ENCODE results near the gene TEX11.
A peak's percentile ranks its signal among the peaks of the same experiment; 100 is the strongest.
"Not testable (repeated sequence)": the region's sequence is repeated elsewhere in the genome, so short reads cannot be mapped to it uniquely, and the experiment has no call there.

TEX11 gene

DNA sequence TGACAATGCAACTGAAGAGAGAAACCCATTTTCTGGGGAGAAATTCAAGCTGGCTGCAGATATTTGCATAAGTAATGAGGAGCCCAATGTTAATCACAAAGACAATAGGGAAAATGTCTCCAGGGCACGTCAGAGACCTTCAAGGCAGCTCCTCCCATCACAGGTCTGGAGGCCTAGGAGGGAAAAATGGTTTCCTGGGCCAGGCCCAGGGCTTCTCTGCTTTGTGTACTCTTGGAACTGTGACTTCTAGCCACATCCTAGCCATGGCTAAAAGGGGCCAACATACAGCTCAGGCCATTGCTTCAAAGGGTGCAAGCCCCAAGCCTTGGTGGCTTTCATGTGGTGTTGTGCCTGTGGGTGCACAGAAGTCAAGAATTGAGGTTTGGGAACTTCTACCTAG, 321.4 kb downstream of the TEX11 start:
- DNase-seq (ENCODE audit: low spot score), result not testable (repeated sequence)

DNA sequence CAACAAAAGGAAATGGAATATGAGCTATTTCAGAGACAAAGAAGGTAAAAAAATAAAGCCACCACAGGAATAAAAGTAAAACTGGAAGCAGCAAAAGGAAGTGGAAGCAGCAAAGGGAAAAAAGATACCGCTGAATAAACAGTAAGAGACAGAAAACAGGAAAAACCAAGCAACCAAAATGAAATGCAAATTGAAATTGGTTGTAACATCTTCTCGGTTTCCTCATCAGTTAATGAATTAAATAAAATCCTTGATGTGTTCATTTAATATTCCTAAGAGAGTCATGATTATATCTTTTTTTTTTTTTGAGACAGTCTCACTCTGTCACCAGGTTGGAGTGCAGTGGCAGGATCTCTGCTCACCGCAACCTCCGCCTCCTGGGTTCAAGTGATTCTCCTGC, 331.1 kb downstream of the TEX11 start:
- DNase-seq (ENCODE audit: low spot score), result no peak

DNA sequence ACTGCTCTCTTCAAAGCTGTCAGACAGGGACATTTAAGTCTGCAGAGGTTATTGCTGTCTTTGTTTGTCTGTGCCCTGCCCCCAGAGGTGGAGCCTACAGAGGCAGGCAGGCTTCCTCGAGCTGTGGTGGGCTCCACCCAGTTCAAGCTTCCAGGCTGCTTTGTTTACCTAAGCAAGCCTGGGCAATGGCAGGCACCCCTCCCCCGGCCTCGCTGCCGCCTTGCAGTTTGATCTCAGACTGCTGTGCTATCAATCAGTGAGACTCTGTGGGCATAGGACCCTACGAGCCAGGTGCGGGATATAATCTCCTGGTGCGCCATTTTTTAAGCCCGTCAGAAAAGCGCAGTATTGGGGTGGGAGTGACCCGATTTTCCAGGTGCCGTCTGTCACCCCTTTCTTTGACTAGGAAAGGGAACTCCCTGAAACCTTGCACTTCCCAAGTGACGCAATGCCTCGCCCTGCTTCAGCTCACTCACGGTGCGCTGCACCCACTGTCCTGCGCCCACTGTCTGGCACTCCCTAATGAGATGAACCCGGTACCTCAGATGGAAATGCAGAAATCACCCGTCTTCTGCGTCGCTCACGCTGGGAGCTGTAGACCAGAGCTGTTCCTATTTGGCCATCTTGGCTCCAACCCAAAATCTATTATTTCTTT, 338.5 kb downstream of the TEX11 start:
- DNase-seq (ENCODE audit: low spot score), result not testable (repeated sequence)

DNA sequence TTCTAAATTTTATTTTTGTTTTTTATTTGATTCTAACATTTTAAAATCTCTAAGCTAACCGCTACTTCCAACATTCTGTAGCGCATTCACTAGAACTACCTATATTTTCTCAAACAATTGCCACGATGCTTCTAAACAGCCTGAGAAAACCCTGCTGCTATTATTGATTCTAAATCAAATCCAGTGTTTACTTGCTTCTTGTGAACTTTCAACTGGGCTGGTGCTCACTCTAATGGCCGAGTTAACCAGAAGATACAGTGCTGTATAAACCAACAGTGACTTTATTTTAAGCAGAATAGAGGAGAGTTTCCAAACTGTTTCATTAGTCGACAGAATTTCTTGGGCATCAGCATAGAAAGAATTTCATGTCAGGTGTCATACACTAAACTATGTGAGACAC, 353.6 kb downstream of the TEX11 start:
- DNase-seq (ENCODE audit: low spot score), result no peak

DNA sequence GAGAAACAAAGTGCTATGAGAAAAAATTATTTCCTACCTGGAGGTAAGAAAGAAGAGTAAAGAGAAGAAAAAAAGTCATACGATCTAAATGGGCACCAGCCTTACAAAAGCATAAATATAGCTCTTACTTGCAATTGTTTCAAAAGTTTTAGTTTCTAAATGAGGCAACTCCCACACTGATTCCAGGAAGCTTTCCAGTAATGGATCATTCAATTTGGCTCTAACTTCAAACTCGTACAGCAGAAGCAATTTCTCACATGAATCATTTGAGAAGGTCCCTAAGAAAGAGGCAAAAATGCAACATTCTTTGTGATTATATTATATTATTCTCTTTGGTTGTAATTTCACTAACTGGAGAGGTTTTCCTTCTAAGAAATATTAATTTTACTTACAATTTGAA, 354.0 kb downstream of the TEX11 start:
- DNase-seq (ENCODE audit: low spot score), result peak; percentile 18

DNA sequence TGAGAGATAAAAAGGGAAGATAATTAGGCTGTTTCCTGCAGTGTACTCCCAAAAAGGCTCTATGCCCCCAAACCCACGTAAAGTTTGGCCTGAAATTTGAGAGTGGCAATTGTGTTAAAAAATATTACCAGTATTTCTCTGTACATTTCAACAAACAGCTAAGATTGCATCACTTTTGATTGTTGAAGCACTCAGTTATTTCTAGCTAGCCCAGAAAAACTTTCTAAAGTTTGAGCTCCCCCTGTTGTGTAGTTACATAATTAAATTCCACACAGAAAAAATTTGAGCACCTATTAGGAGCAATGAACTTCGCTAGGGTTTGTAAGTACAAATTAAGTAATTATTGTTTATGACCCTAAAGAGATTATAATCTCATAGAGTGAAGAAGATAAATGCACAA, 354.4 kb downstream of the TEX11 start:
- DNase-seq (ENCODE audit: low spot score), result peak; percentile 22

DNA sequence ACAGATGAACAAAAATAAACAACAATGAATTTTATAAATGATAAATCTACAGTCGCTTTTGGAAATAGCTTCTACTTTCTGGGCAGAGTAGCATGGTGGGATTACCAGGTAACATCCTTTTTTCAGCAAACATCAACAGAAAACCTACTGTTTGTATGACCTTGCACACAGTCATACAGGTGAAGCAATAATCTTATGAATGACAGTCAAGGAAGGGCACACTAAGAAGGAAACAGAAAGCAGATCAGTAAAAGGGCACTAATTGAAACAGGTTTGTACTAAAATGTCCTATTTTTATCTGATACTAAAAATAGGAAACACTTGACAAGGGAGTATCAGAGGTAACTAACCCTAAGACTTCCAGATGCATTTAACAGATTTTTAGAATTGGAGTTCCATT, 355.0 kb downstream of the TEX11 start:
- DNase-seq (ENCODE audit: low spot score), result no peak

DNA sequence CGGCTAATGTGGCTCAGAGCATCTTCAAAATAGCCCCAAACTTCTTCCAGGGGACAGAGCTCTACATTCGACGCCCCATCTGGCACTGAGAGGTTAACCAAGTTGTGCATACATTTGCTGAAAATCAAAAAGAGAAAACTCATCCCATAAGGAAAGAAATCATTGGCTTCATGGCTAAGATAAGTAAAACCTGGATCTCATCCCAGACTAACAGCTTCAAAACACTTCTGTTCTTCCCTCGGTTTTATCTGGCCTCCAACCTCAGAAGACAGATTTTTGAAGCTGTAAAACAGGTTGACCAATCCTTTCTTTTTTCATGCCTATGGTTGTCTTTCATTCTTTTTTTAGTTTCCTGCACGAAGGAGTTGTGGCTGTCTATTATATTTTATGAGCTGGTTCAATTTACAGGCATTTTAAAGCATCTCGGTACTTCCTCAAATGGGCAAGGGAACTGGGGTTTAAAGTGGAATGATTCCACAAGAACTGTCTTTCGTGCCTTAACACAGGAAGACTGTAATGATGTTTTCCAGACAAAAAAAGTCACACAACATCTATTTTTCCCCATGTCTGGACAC, 356.3 kb downstream of the TEX11 start:
- no peak for DNase-seq (ENCODE audit: low spot score)

DNA sequence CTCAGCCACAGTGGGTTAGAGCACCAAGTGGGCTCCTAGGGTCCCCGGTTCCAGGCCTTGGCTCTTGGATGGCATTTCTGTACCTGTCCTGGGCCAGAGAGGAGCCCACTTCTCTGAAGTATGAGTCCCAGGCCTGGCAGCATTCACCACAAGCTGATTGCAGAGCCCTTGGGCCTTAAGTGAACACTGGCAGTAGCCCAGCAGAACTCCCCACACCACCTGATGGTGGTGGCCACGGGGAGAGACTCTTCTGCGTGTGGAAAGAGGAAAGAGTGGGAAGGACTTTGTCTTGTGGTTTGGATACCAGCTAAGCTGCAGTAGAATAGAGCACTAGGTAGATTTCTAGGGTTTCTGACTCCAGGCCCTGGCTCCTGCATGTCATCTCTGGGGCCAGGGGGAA, 359.1 kb downstream of the TEX11 start:
- DNase-seq (ENCODE audit: low spot score), result no peak

DNA sequence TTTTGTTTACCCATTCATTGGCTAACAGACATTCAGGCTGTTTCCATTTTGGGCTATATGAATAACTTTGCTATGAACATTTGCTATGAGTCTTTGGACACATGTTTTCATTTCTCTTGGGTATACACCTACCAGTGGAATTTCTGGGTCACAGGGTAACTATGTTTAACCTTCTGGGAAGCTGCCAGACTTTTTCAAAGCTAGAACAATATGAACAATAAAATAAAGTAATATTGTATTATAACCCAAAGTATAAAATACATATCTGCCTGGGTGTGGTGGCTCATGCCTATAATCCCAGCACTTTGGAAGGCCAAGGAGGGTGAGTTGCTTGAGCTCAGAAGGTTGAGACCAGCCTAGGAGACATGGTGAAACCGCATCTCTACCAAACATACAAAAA, 373.3 kb downstream of the TEX11 start:
- no peak for DNase-seq (ENCODE audit: low spot score)

DNA sequence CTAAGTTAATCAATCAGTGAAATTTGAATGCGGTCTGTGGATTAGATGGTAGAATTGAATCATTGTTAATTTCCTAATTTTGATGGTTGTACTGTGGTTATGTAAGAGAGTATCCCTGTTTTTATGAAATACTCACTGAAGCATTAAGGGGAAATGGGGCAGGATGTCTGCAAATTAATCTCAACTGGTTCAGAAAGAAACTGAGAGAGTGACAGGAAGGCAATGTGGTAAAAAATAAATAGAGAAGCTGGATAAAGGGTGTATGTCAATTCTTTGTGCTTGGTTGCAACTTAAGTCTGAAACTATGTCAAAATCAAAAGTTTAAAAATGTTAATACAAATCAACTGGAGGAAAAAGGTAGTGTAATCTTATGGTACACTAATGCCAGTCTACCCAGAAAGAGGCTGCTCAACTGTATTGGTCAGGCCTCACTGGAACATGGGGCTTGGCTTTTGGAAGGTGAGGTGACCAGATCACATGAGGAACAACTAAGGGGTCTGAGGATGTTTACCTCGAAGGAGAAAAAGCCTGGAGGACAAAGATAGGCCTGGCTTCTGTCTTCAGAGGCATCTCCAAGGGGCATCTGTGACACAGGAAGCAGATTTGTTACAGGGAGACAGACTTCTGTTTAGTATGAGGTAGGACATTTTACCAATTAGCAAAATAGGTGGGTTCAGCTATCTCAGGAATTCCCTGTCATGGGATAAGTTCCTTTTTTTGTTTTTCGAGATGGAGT, 380.7 kb downstream of the TEX11 start:
- DNase-seq (ENCODE audit: low spot score), result no peak

DNA sequence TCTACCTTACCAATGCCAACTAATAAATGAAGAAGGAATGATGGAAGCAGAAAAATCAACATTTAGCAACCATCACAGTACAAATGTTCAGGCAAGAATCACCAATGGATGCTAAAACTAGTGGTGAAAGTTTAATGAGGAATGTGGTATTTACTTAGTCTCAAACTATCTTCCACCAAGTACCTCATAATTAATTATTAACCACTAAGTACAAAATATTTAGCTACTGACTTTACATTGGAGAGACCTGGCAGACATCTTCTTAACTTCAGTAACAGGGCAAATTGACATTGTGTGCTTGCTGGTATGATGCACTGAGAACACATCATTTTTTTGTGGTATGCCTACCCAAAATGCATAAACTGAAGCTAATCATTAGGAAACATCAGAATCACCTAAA, 381.5 kb downstream of the TEX11 start:
- DNase-seq (ENCODE audit: low spot score), result no peak

DNA sequence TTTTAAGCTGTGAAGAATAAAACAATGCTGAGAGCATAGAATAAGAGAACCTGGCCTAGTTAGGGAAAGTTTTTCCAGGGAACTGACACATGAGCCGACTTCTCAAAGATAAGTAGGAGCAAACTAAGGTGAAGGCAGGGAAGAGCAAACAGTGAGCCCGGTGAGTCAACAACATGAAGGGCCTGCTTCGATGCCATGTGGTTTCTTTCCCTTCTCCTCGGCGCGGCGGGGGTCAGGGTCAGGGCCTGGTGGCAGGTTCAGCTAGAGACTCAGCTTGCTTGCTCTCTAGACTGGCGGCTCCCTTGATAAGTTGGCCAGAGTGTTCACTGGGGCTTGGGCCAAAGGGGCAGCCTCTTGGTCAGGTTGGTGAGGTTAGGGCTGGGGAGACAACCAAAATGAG, 382.8 kb downstream of the TEX11 start:
- DNase-seq (ENCODE audit: low spot score), result no peak

DNA sequence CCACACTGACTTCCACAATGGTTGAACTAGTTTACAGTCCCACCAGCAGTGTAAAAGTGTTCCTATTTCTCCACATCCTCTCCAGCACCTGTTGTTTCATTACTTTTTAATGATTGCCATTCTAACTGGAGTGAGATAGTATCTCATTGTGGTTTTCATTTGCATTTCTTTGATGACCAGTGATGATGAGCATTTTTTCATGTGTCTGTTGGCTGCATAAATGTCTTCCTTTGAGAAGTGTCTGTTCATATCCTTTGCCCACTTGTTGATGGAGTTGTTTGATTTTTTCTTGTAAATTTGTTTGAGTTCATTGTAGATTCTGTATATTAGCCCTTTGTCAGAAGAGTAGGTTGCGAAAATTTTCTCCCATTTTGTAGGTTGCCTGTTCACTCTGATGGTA, 392.8 kb downstream of the TEX11 start:
- not testable (repeated sequence) for DNase-seq (ENCODE audit: low spot score)

DNA sequence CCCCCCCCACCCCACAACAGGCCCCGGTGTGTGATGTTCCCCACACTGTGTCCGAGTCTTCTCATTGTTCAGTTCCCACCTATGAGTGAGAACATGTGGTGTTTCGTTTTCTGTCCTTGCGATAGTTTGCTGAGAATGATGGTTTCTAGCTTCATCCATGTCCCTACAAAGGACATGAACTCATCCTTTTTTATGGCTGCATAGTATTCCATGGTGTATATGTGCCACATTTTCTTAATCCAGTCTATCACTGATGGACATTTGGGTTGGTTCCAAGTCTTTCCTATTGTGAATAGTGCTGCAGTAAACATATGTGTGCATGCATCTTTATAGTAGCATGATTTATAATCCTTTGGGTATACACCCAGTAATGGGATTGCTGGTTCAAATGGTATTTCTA, 393.2 kb downstream of the TEX11 start:
- not testable (repeated sequence) for DNase-seq (ENCODE audit: low spot score)

DNA sequence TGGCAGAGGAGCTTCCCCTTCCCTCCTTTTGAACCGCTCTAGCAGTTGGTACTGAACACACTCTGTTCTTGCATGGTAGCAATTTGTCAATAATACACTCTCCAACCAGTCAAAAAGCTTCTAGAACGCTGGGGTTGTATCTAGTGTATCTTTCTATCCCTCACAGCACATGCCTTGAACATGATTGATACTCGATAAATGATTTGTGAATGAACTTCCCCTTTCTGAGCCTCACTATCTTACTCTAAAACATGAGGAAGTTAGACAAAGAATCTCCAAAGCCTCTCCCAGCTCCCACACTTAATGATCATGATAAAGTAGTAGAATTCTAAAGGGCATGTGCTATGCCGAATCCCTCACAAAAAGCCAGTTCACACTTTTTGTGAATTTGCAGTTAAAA, 399.4 kb downstream of the TEX11 start:
- no peak for DNase-seq (ENCODE audit: low spot score)

DNA sequence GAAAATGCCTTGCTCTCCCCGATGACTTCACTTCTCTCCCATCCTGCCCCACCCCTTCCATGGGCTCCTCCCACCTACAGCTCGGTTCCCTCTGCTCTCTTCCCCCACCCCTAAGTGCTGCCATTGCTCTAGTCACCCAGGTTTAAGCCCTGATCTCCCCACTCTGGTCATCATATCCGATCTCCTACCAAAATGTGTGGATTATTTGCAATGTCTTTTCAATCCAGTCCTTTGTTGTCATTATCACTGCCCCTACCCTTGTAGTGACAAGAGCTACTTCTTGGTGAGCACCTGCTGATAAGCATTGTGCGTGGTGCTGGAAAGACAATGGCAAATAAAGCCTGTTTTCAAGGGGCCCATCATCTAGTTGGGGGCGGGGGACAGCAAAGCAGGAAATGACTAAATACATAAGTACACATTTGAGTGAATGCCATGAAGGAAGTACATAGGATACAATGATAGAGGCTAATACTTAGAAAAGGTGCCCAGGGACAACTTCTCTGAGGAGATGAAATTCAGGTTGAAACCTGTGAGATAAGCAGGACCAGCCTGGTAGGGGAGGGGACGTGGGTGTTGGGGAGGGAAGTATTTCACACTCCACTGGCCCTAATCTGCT, 400.1 kb downstream of the TEX11 start:
- no peak for DNase-seq (ENCODE audit: low spot score)

DNA sequence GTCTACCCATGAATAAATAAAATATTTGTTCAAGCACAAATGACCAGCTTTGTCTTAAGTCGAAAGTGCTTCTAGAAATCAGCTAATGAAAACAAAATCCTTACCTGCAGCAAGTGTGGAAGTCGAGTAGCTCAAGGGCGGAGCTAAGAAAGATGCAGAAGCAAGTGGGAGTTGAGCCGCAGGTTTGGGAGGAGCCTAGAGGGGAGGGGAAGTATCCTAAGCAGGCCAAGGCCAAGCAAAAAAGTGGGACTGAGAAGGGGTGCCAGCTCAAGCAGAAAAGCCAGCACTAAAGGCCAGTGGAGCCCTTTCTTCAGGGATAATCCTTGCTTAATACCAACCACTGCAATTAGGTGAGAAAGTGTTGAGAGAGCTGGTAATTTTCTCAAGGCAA, 403.1 kb downstream of the TEX11 start:
- no peak for DNase-seq (ENCODE audit: low spot score)

DNA sequence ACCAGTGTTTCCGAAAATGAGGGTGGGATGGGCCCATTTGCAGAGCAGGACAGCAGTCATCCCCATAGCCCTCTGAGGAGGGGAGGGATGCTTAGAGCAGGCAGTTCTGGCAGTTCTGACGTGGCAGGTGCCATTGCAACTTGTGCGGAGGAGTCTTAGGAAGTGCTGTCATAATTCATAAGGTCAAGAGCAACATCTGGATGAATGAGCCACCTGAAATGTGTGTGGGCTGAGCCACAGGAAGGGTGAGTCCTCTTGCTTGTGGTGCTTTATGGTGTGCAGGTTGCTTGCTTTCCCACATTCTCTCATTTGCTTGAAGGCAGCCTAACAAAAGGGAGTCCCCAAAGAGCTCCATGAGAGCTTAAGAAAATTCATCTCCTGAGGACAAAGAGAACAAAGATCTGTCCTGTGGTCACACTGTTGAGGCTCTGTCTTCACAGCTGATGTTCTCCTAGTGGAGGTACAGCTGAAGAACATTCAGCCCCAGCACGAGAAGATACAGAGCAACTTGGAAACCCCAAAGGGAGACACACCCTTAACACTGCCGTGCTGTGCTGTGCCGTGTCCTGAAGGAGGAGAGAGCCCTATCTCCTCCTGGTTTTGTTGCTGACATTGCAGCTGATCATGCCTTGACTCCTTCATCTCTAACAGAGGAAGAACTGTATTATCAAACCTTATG, 403.6 kb downstream of the TEX11 start:
- no peak for DNase-seq (ENCODE audit: low spot score)

DNA sequence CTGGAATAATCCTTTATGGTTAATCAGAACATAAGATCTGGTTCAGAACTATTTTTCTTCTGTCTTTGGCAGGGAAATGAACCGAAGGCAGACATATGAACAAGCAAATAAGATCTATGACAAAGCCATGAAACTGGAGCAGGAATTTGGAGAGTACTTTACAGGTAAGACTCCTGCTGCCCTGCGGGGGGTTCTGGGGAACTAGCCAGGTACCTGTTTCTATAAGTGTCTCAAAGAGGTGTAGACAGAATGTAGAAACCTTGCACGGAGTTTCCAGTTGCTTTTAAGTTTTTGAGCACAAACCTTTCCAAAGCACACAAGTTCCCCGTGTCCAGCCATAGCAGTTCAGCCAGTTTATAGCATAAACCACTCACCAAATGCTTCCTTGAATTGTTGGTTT, 407.7 kb downstream of the TEX11 start:
- no peak for DNase-seq (ENCODE audit: low spot score)

DNA sequence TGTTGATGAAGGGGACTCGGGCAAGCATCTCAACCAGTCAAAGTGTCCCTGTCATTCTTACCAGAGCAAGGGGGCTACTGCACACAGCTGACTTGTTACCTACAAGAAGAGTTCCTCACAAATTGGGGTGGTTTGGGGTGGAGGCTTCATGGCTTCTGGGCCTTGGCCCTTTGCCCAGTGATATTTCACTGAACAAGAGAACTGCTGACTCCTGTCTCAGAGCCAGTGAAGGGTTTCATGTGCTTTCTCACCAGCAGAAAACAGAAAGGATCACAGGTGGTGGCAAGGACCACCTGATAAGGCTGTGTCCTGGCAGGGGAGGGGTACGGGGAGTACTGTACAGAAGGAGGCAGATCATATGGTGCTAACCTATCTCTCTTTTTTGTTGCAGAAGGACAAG, 410.4 kb downstream of the TEX11 start:
- DNase-seq (ENCODE audit: low spot score), result no peak

DNA sequence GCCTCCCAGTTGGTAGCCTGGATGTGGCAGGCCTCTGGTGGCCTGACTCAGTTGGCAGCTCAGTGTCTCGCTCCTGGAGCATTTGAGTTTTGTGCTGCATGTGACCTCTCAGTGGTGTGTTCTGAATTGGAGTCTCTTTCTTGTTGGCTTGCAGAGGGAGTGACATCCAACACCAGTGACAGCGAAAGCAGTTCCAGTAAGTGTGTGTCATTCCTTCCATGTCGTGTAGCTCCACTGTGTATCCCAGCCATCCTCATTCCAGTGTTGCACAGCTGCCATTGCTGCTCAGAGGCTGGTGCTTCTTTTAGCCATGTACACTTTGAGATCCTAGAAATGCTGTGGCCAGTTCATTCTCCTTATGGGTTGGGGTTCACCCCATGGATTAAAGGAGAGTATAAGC, 411.5 kb downstream of the TEX11 start:
- no peak for DNase-seq (ENCODE audit: low spot score)

DNA sequence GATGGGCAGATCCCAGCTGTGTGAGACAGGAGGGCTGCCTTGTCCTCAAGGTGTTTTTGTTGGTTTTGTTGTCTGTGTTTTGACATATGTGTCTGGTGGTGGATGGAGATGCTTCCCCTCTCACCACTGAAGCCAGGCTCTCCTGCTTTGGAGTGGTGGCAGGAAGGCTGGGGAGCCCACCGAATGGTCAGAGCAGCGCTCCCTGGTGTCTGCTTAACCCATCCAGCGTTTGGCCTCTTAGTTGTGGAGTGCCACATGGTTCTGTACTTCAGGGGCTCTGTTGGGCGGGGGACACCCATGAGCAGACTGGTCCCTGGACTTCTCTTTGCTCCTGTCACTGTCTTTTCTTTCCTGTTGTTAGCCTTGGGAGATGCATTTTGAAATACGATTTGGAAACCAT, 412.0 kb downstream of the TEX11 start:
- no peak for DNase-seq (ENCODE audit: low spot score)
